Measurements from ENCODE around the gene SYCE1L. TPM values are rescaled to one million over a fixed set of nuclear protein-coding genes. Genes with fewer than 3 reads are reported as not detected.

Gene SYCE1L
- total RNA-seq, 6 donors from 2014 or later: 4.3 to 5.8 TPM; not detected in 4

- ATAC-seq (ENCODE audit: low FRiP score in 2 of 2): no peak
- TF ChIP-seq POLR2AphosphoS5 (IDR thresholded peaks at IDR 0.05) (no peak), CTCF (IDR thresholded peaks at IDR 0.05) (no peak), EP300 (IDR thresholded peaks at IDR 0.05) (no peak), POLR2A (IDR thresholded peaks at IDR 0.05) (no peak)
Observed at GRCh38 chr16:77219437-77219836, 20.2 kb downstream of the SYCE1L start.

GRCh38 chr16:77220427-77220826 lies 21.2 kb downstream of the SYCE1L start:
- TF ChIP-seq CTCF (IDR thresholded peaks at IDR 0.05) (no peak), EP300 (IDR thresholded peaks at IDR 0.05) (no peak)
- 54 to 67% methylated on average over 3 of the region's 3 CpGs for WGBS, 2 donors
- DNase-seq: no peak
- H3K27ac ChIP-seq: no peak overlapping the region
- no peaks in the 10 kb centered on the region for H3K9me3 ChIP-seq
- no peaks in the 10 kb centered on the region for H3K36me3 ChIP-seq
- ATAC-seq (ENCODE audit: low FRiP score in 2 of 2): no peak
- no peaks in the 10 kb centered on the region for H3K4me1 ChIP-seq
- no peaks in the 10 kb centered on the region for H3K27me3 ChIP-seq
- no peak overlapping the region for H3K4me3 ChIP-seq

More at GRCh38 chr16:77219437-77219836, 20.2 kb downstream of the SYCE1L start:
- Histone ChIP-seq H3K4me1 (peaks cover 0 to 4% (median 0%) of the 10 kb centered on the region in 4 donors), H3K27me3 (no peaks in the 10 kb centered on the region), H3K4me3 (no peak overlapping the region), H3K9me3 (no peaks in the 10 kb centered on the region), H3K27ac (no peak overlapping the region), H3K36me3 (no peaks in the 10 kb centered on the region)
- 74 to 81% methylated on average over 3 of the region's 3 CpGs for WGBS, 2 donors
- no peak for DNase-seq

- Histone ChIP-seq H3K36me3 (no peaks in the 10 kb centered on the region), H3K4me3 (no peak overlapping the region), H3K4me1 (no peaks in the 10 kb centered on the region), H3K9me3 (no peaks in the 10 kb centered on the region), H3K27ac (no peak overlapping the region), H3K27me3 (no peaks in the 10 kb centered on the region)
- no peak for DNase-seq
- TF ChIP-seq POLR2A (IDR thresholded peaks at IDR 0.05) (no peak), EP300 (IDR thresholded peaks at IDR 0.05) (no peak), POLR2AphosphoS5 (IDR thresholded peaks at IDR 0.05) (no peak), CTCF (IDR thresholded peaks at IDR 0.05) (no peak)
- 79 to 82% methylated on average over 4 of the region's 4 CpGs for WGBS, 2 donors
- no peak for ATAC-seq (ENCODE audit: low FRiP score in 2 of 2)
Observed at GRCh38 chr16:77221482-77221881, 22.3 kb downstream of the SYCE1L start.

- Histone ChIP-seq H3K27me3 (no peaks in the 10 kb centered on the region), H3K4me3 (no peak overlapping the region), H3K4me1 (no peaks in the 10 kb centered on the region), H3K36me3 (no peaks in the 10 kb centered on the region), H3K9me3 (no peaks in the 10 kb centered on the region), H3K27ac (no peak overlapping the region)
- DNase-seq (no peak), ATAC-seq (ENCODE audit: low FRiP score in 2 of 2) (no peak)
- WGBS, 2 donors: 66% methylated on average over 10 of the region's 10 CpGs
- TF ChIP-seq CTCF (IDR thresholded peaks at IDR 0.05): no peak
- no peak for TF ChIP-seq EP300 (IDR thresholded peaks at IDR 0.05)
- TF ChIP-seq POLR2A (IDR thresholded peaks at IDR 0.05): no peak
- TF ChIP-seq POLR2AphosphoS5 (IDR thresholded peaks at IDR 0.05): no peak
Observed at GRCh38 chr16:77223184-77223583, 24.0 kb downstream of the SYCE1L start.

GRCh38 chr16:77225182-77225581 lies 26.0 kb downstream of the SYCE1L start:
- Histone ChIP-seq H3K36me3 (no peaks in the 10 kb centered on the region), H3K27me3 (no peaks in the 10 kb centered on the region), H3K27ac (no peak overlapping the region), H3K9me3 (no peaks in the 10 kb centered on the region), H3K4me1 (no peaks in the 10 kb centered on the region), H3K4me3 (no peak overlapping the region)
- no peak for TF ChIP-seq POLR2AphosphoS5 (IDR thresholded peaks at IDR 0.05)
- TF ChIP-seq POLR2A (IDR thresholded peaks at IDR 0.05): no peak
- TF ChIP-seq CTCF (IDR thresholded peaks at IDR 0.05): no peak
- no peak for TF ChIP-seq EP300 (IDR thresholded peaks at IDR 0.05)
- ATAC-seq (ENCODE audit: low FRiP score in 2 of 2) (no peak), DNase-seq (no peak)
- WGBS, 2 donors: 69 to 92% methylated on average over 3 of the region's 3 CpGs
